ENCODE data around the gene TUBGCP2. TPM values are rescaled to one million over a fixed set of nuclear protein-coding genes. Genes with fewer than 3 reads are reported as not detected.

Gene TUBGCP2
- total and polyA plus RNA-seq, 2 experiments from 2014 or later, result 52.3 to 70.2 TPM

DNA sequence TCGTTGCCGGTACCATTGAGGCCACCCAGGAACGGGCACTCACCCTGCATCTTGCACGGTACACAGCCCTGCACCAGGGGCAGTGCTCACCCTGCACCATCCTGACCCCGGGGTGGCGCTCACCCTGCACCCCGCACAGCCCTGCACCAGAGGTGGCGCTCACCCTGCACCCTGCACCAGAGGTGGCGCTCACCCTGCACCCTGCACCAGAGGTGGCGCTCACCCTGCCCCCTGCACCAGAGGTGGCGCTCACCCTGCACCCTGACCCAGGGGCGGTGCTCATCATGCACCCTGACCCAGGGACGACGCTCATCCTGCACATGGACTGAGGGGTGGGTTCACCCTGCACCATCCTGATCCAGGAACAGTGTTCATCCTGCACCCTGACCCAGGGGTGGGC lies 6.4 kb downstream of the TUBGCP2 start:
- Histone ChIP-seq H3K36me3 (peaks cover 32% of the 10 kb centered on the region), H3K4me3 (no peak overlapping the region), H3K27me3 (no peaks in the 10 kb centered on the region), H3K9me3 (ENCODE audit: low read depth) (no peaks in the 10 kb centered on the region), H3K4me1 (ENCODE audit: low read depth) (peaks cover 1% of the 10 kb centered on the region), H3K27ac (no peak overlapping the region)
- no peak for DNase-seq (ENCODE audit: low read depth in 1 of 2, low spot score in 1 of 2)
- no peak for TF ChIP-seq CTCF (IDR thresholded peaks at IDR 0.05; ENCODE audit: low read depth, low read length)

GRCh38 chr10:133299738-133300137 lies 8.9 kb downstream of the TUBGCP2 start:
- no peak overlapping the region for H3K27ac ChIP-seq
- no peaks in the 10 kb centered on the region for H3K27me3 ChIP-seq
- no peak overlapping the region for H3K4me3 ChIP-seq
- no peak for TF ChIP-seq CTCF (IDR thresholded peaks at IDR 0.05; ENCODE audit: low read depth, low read length)
- H3K4me1 ChIP-seq (ENCODE audit: low read depth), result no peaks in the 10 kb centered on the region
- H3K9me3 ChIP-seq (ENCODE audit: low read depth), result no peaks in the 10 kb centered on the region
- DNase-seq (ENCODE audit: low read depth in 1 of 2, low spot score in 1 of 2), result no peak
- peaks cover 49% of the 10 kb centered on the region for H3K36me3 ChIP-seq

GRCh38 chr10:133299224-133299623 lies 9.4 kb downstream of the TUBGCP2 start:
- H3K27me3 ChIP-seq, result no peaks in the 10 kb centered on the region
- no peak for DNase-seq (ENCODE audit: low read depth in 1 of 2, low spot score in 1 of 2)
- TF ChIP-seq CTCF (IDR thresholded peaks at IDR 0.05; ENCODE audit: low read depth, low read length), result no peak
- H3K4me3 ChIP-seq, result no peak overlapping the region
- H3K27ac ChIP-seq, result no peak overlapping the region
- H3K36me3 ChIP-seq, result peaks cover 50% of the 10 kb centered on the region
- H3K4me1 ChIP-seq (ENCODE audit: low read depth), result no peaks in the 10 kb centered on the region
- no peaks in the 10 kb centered on the region for H3K9me3 ChIP-seq (ENCODE audit: low read depth)

GRCh38 chr10:133298466-133298865 lies 10.2 kb downstream of the TUBGCP2 start:
- H3K36me3 ChIP-seq, result peaks cover 55% of the 10 kb centered on the region

GRCh38 chr10:133297504-133297903 lies 11.2 kb downstream of the TUBGCP2 start:
- DNase-seq (ENCODE audit: low read depth in 1 of 2, low spot score in 1 of 2), result no peak
- no peak overlapping the region for H3K27ac ChIP-seq
- no peak for TF ChIP-seq CTCF (IDR thresholded peaks at IDR 0.05; ENCODE audit: low read depth, low read length)
- H3K4me1 ChIP-seq (ENCODE audit: low read depth), result no peaks in the 10 kb centered on the region
- H3K4me3 ChIP-seq, result no peak overlapping the region
- no peaks in the 10 kb centered on the region for H3K27me3 ChIP-seq
- peaks cover 60% of the 10 kb centered on the region for H3K36me3 ChIP-seq
- H3K9me3 ChIP-seq (ENCODE audit: low read depth), result no peaks in the 10 kb centered on the region

More at GRCh38 chr10:133298466-133298865, 10.2 kb downstream of the TUBGCP2 start:
- no peaks in the 10 kb centered on the region for H3K9me3 ChIP-seq (ENCODE audit: low read depth)
- no peak overlapping the region for H3K27ac ChIP-seq
- no peak for DNase-seq (ENCODE audit: low read depth in 1 of 2, low spot score in 1 of 2)
- no peaks in the 10 kb centered on the region for H3K4me1 ChIP-seq (ENCODE audit: low read depth)
- no peaks in the 10 kb centered on the region for H3K27me3 ChIP-seq
- TF ChIP-seq CTCF (IDR thresholded peaks at IDR 0.05; ENCODE audit: low read depth, low read length), result no peak
- H3K4me3 ChIP-seq, result no peak overlapping the region

Measured in cardiac muscle cell (in vitro differentiated cells and primary cell).